Muscle layer of colon (tissue), 2 donors: Measurements from ENCODE around the gene GON7.
"Not testable (repeated sequence)": the region's sequence is repeated elsewhere in the genome, so short reads cannot be mapped to it uniquely, and the experiment has no call there.

Source experiments
- H3K27ac ChIP-seq: one replicate; pipeline ENCODE4 v1.7.0; 2013; ENCODE audit warnings: low read depth, mild to moderate bottlenecking, low read length, moderate library complexity
- H3K27me3 ChIP-seq, 2 donors: one replicate each; pipeline ENCODE4 v1.7.0; 2013; ENCODE audit warnings: low read length in 2 of 2, mild to moderate bottlenecking in 2 of 2; ENCODE audit not compliant: insufficient read depth in 2 of 2, control insufficient read depth in 1 of 2
- H3K36me3 ChIP-seq: one replicate; pipeline ENCODE4 v1.7.0; 2013; ENCODE audit warnings: mild to moderate bottlenecking, low read length; ENCODE audit not compliant: insufficient read depth
- H3K4me1 ChIP-seq: one replicate; pipeline ENCODE4 v1.7.0; 2013; ENCODE audit warnings: mild to moderate bottlenecking, low read length; ENCODE audit not compliant: insufficient read depth
- H3K4me3 ChIP-seq, 2 donors: one replicate each; pipeline ENCODE4 v1.7.0; 2013; ENCODE audit warnings: low read length in 2 of 2, low read depth in 1 of 2, mild to moderate bottlenecking in 1 of 2, moderate library complexity in 1 of 2
- H3K9ac ChIP-seq: one replicate; pipeline ENCODE4 v1.7.0; 2013; ENCODE audit warnings: low read length
- H3K9me3 ChIP-seq: one replicate; pipeline ENCODE4 v1.7.0; 2013; ENCODE audit warnings: mild to moderate bottlenecking, low read length
- donor health status: abdominal sarcoma.
- donor health status: Adenocarcinoma of cecum.

The GON7 gene

GRCh38 chr14:93195316-93195999 is 11.4 kb downstream of the GON7 start:
- Histone ChIP-seq H3K9me3 (no peaks in the 10 kb centered on the region), H3K36me3 (no peaks in the 10 kb centered on the region), H3K27me3 (no peaks in the 10 kb centered on the region), H3K4me1 (no peaks in the 10 kb centered on the region), H3K4me3 (no peak overlapping the region), H3K9ac (no peak overlapping the region), H3K27ac (no peak overlapping the region)

GRCh38 chr14:93186956-93187355 is 19.9 kb downstream of the GON7 start:
- Histone ChIP-seq H3K36me3 (peaks cover 28% of the 10 kb centered on the region), H3K9me3 (no peaks in the 10 kb centered on the region), H3K4me1 (peaks cover 21% of the 10 kb centered on the region), H3K9ac (no peak overlapping the region), H3K27me3 (no peaks in the 10 kb centered on the region), H3K4me3 (no peak overlapping the region), H3K27ac (no peak overlapping the region)

GRCh38 chr14:93186466-93186865 is 20.4 kb downstream of the GON7 start:
- no peak overlapping the region for H3K27ac ChIP-seq
- no peak overlapping the region for H3K9ac ChIP-seq
- H3K27me3 ChIP-seq, result no peaks in the 10 kb centered on the region
- peaks cover 28% of the 10 kb centered on the region for H3K36me3 ChIP-seq
- no peak overlapping the region for H3K4me3 ChIP-seq
- H3K9me3 ChIP-seq, result no peaks in the 10 kb centered on the region
- H3K4me1 ChIP-seq, result peaks cover 21% of the 10 kb centered on the region

GRCh38 chr14:93185349-93185720 is 21.5 kb downstream of the GON7 start:
- H3K4me1 ChIP-seq, result peaks cover 21% of the 10 kb centered on the region
- H3K27me3 ChIP-seq, result no peaks in the 10 kb centered on the region
- peaks cover 28% of the 10 kb centered on the region for H3K36me3 ChIP-seq
- H3K27ac ChIP-seq, result peak overlapping the region; percentile 95
- peak overlapping the region; percentile 94 to 98 for H3K4me3 ChIP-seq
- H3K9me3 ChIP-seq, result no peaks in the 10 kb centered on the region
- H3K9ac ChIP-seq, result peak overlapping the region; percentile 92

- Histone ChIP-seq H3K36me3 (peaks cover 28% of the 10 kb centered on the region), H3K27me3 (no peaks in the 10 kb centered on the region), H3K27ac (peak within 1 kb of the TSS; percentile 97), H3K4me1 (peaks cover 21% of the 10 kb centered on the region), H3K4me3 (peak within 1 kb of the TSS; percentile 94 to 98), H3K9me3 (no peaks in the 10 kb centered on the region), H3K9ac (peak within 1 kb of the TSS; percentile 92)
Measured at GRCh38 chr14:93184391-93185348, 22.2 kb downstream of the GON7 start, which contains the start of the genes LYSET and MOAP1. TSS of gene LYSET (plus strand) at chr14:93185317. CDS start at chr14:93185406, 89 bp downstream. TSS of gene MOAP1 (minus strand) at chr14:93184897. CDS start at chr14:93184242, 655 bp downstream.

- H3K9me3 ChIP-seq, result no peaks in the 10 kb centered on the region
Measured at GRCh38 chr14:93183596-93184317, 23.1 kb downstream of the GON7 start.

GRCh38 chr14:93175492-93175891 is 31.4 kb downstream of the GON7 start:
- no peaks in the 10 kb centered on the region for H3K27me3 ChIP-seq
- no peak overlapping the region for H3K27ac ChIP-seq
- H3K36me3 ChIP-seq, result no peaks in the 10 kb centered on the region
- no peak overlapping the region for H3K9ac ChIP-seq
- no peaks in the 10 kb centered on the region for H3K4me1 ChIP-seq
- H3K4me3 ChIP-seq, result no peak overlapping the region
- no peaks in the 10 kb centered on the region for H3K9me3 ChIP-seq

More at GRCh38 chr14:93183596-93184317, 23.1 kb downstream of the GON7 start:
- Histone ChIP-seq H3K36me3 (peaks cover 21% of the 10 kb centered on the region), H3K27me3 (no peaks in the 10 kb centered on the region), H3K27ac (peak overlapping the region; percentile 97), H3K4me3 (peak overlapping the region; percentile 84 to 98), H3K9ac (peak overlapping the region; percentile 86), H3K4me1 (peaks cover 21% of the 10 kb centered on the region)

GRCh38 chr14:93174731-93175130 is 32.1 kb downstream of the GON7 start:
- not testable (repeated sequence) for H3K36me3 ChIP-seq, H3K27ac ChIP-seq, H3K4me3 ChIP-seq, H3K9me3 ChIP-seq, H3K9ac ChIP-seq, H3K4me1 ChIP-seq, H3K27me3 ChIP-seq

- H3K9me3 ChIP-seq, result no peaks in the 10 kb centered on the region
- H3K27ac ChIP-seq, result no peak overlapping the region
- no peak overlapping the region for H3K4me3 ChIP-seq
- no peaks in the 10 kb centered on the region for H3K4me1 ChIP-seq
- no peaks in the 10 kb centered on the region for H3K36me3 ChIP-seq
- H3K9ac ChIP-seq, result no peak overlapping the region
- no peaks in the 10 kb centered on the region for H3K27me3 ChIP-seq
Measured at GRCh38 chr14:93173943-93174395, 32.9 kb downstream of the GON7 start.

GRCh38 chr14:93171376-93171775 is 35.5 kb downstream of the GON7 start:
- no peaks in the 10 kb centered on the region for H3K9me3 ChIP-seq
- no peaks in the 10 kb centered on the region for H3K36me3 ChIP-seq
- H3K9ac ChIP-seq, result no peak overlapping the region
- no peak overlapping the region for H3K27ac ChIP-seq
- no peaks in the 10 kb centered on the region for H3K27me3 ChIP-seq
- no peak overlapping the region for H3K4me3 ChIP-seq
- H3K4me1 ChIP-seq, result no peaks in the 10 kb centered on the region

GRCh38 chr14:93170141-93170540 is 36.7 kb downstream of the GON7 start:
- H3K27ac ChIP-seq, H3K4me1 ChIP-seq, H3K9ac ChIP-seq, H3K4me3 ChIP-seq, H3K36me3 ChIP-seq, H3K9me3 ChIP-seq, H3K27me3 ChIP-seq: not testable (repeated sequence)
